ENCODE results near the gene NKD1.
"Not testable (repeated sequence)": the region's sequence is repeated elsewhere in the genome, so short reads cannot be mapped to it uniquely, and the experiment has no call there.

The NKD1 gene, protein sequence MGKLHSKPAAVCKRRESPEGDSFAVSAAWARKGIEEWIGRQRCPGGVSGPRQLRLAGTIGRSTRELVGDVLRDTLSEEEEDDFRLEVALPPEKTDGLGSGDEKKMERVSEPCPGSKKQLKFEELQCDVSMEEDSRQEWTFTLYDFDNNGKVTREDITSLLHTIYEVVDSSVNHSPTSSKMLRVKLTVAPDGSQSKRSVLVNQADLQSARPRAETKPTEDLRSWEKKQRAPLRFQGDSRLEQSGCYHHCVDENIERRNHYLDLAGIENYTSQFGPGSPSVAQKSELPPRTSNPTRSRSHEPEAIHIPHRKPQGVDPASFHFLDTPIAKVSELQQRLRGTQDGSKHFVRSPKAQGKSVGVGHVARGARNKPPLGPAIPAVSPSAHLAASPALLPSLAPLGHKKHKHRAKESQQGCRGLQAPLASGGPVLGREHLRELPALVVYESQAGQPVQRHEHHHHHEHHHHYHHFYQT
- 0.24 to 2.8 (median 0.56) reads per million in 18 experiments for total RNA-seq

DNA sequence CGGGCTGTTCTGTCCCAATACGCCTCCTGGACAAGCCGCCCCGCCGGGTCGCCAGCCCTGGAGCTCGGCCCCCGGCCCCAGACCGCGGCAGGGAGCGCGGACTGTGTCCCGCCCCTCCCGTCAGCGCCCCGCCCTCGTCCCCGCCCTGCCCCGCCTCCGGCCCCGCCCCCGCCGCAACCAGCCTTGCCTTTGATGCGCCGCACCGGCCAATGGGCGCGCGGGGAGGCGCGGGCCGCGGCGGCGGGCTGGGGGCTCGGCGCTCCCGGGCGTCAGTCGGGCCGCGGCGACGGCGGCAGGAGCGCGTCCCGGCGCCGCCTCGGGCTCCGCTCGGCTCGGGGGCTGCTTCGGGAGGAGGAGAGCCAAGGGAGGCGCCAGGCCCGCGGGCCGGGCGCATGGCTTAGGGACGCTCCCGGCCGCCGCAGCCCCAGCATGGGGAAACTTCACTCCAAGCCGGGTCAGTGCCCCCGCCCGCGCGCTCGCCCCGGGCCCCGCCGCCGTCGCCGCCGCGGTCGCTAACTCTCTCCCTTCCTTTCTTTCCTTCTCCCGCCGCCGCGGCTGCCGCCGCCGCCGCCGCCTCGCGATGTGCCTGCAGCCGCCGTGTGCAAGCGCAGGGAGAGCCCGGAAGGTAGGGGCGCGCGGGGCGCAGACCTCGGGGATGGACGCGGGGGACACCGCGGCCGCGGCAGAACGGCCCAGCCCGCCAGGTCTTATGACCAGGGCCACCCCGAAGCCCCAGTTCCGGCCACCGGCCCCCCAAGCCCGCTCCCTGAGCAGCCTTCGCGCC, at the start of gene NKD1:
Gene NKD1, plus strand, starts transcription at position 272 of the 784 bp plus-strand sequence. Its CDS starts 158 bp downstream, at position 430.
- DNase-seq, result peak; percentile 38 to 57

DNA sequence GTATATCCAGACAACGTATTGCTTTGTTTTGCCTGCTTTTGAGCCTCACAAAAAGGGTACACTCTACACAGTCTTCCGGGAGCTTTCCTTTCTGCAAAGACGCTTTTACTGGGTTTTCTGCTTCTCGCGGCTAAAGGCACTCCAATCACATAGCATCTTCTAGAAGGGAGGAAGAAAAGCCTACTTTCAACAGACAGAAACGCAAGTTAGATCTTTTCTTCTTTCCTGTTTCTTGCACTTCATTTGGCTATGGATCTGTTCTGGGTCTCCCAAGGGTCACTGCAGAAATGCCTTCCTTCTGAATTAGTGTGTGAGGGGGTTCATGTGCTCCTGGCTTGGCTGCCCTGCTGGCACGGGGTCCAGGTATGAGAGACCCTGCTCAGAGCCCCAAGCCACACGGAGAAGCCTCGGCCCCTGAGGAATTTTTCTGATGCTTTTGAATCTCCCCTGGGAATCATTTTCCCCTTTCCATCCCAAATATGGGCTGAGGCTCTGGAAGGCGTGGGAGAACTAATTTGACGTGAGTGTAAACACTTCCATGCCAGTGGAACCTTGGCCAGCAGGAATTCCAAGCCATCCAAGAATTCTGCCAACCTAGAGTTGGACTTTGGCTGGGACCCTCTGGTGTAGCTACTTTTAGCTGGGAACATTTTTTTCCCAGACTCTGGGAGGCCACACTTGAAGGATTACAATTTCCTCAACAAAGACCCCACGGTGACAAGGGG, 49.6 kb upstream of the NKD1 start:
- no peak for DNase-seq

DNA sequence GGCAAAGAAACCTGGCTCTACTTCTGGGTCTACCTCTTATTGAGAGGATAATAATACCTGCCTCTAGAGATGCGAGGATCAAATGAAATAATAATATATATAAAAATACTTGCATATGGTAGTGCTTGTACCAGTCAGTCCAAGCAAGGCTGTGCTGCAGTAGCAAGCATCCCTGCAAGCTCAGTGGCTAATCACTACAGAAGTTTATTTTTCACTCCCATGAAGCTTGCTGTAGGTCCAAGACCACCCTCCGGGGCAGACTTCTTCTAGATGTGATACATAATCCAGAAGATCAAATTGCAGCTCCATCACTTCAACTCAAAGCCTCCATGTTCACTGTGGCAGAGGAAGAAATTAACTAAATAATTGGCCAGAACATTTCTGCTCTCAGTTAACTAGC, 48.9 kb upstream of the NKD1 start:
- DNase-seq, result no peak

DNA sequence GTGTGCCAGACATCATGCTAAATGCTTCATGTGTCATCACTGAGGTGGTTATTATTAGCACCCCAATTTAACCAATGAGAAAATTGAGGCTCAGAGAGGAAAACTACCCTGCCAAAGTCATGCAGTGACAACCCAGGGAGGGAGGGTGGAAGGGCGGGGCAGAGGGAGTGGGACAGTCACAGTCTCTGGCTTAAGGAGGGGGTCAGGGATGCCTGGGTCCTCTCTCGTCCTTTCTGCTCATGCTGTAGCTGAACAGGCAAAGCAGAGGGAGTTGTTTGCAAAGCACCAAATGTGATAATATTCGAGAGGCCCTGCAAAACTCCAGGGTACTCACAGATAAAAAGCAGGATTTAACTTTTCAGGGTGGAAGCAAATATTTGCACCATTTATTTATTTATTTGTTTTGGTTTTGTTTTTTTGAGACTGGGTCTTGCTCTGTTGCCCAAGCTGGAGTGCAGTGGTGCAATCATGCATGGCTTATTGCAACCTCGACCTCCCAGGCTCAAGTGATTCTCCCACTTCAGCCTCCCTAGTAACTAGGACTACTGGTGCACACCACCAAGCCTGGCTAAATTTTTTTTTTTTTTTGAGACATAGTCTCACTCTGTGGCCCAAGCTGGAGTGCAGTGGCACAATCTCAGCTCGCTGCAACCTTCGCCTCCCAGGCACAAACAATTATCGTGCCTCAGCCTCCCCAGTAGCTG, 47.9 kb upstream of the NKD1 start:
- no peak for DNase-seq

DNA sequence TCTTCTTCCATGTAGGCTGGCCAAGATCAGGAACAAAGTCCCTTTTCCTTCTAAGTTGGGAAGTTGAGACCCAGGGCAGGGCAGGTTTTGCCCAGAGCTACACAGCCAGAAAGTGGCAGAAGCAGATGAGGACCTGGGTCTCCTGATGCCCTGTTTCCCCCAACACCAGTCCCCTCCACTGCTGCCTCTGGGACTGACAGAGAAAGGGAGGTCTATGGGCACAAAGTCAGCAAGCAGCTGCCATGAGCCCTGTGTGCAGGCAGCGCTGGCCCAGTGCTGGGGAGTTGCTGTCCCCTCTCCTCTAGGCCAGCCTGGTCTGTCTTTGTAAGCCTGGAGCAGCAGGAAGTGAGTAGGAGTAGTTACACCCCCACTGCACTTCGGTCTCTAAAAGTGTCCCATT, 46.9 kb upstream of the NKD1 start:
- DNase-seq, result no peak

DNA sequence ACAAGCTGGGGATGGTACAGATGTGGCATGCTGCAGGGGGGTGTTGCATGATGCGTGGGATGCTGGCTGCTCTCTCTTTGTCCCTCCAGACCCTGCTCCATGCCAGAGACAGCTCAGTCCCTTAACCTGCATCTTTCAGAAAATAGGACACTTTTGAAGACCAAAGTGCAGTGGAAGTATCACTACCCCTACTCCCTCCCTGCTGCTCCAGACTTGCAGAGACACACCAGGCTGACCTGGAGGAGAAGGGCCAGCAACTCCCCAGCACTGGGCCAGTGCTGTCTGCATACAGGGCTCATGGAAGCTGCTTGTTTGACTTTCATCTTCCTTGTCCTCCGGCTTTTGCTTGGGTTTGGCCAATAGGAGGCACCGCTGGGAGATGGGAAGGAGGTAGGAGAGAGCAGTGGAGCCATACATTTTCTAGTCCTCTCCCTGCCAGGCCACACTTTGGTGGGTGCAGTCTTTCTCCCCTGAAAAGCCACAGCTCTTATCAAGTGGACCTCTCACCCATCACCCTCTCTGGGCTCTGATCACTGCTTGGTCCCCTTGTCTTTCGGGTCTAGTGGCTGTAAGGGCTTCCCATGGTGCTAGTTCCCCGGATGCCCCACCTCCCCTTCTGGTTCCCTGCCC, 46.1 kb upstream of the NKD1 start:
- DNase-seq, result no peak

DNA sequence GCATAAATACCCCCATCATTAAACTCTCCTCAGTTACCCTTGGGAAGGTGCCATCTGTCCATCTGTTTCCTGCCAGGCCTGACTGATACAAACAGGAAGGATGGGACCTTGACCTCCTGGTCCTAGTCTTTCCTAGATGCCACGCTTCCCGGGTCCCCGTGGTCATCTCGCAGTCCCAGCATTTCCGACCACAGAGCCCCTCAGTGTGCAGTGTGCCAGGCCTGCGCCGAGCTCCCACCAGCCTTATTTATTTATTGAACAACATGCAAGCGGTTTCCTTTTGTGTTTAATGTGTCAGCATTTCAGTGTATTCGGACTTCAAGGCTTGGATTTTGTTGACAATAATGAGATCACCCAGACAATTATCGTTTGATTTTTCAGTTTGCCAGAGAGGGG, 45.6 kb upstream of the NKD1 start:
- no peak for DNase-seq

DNA sequence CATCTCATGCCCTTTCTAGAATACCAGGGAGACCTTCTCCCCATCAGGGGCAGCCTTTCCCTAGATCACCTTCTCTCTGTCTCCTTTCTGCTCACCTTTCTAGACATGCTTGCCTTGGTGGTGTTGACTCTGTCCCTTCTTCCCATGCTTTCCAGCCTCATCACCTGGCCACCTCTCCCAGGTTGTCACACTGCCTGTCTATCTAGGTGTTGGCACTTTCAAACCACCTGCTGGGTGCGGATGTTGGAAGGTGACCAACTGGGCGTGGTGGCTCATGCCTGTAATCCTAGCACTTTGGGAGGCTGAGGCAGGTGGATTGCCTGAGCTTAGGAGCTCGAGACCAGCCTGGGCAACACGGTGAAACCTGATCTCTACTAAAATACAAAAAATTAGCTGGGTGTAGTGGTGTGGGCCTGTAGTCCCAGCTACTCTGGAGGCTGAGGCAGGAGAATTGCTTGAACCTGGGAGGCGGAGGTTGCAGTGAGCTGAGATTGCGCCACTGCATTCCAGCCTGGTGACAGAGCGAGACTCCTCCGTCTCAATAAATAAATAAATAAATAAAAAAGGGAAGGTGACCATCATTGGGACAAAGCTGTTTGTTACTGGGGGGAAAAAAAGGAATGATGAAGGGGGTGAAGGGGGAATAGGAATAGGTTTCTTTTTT, 44.2 kb upstream of the NKD1 start:
- not testable (repeated sequence) for DNase-seq

DNA sequence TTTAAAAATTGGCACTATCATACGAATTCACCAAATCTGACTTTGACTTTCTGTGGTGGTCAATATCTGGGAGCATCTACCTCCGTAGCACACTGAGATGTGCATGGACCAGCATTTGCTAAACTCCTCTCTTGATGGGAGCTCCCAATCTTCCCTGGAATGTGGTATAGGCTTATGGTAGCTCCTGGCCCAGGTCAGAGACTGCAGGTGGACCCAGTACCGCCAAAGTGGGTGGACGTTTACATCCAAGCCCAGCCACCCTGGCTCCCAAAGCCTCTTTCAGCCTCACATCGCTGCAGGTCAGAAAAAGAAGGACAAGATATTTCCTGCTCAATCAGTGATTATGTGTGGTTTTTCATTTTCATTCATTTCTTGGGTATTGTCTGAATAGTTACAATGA, 43.1 kb upstream of the NKD1 start:
- DNase-seq, result no peak

DNA sequence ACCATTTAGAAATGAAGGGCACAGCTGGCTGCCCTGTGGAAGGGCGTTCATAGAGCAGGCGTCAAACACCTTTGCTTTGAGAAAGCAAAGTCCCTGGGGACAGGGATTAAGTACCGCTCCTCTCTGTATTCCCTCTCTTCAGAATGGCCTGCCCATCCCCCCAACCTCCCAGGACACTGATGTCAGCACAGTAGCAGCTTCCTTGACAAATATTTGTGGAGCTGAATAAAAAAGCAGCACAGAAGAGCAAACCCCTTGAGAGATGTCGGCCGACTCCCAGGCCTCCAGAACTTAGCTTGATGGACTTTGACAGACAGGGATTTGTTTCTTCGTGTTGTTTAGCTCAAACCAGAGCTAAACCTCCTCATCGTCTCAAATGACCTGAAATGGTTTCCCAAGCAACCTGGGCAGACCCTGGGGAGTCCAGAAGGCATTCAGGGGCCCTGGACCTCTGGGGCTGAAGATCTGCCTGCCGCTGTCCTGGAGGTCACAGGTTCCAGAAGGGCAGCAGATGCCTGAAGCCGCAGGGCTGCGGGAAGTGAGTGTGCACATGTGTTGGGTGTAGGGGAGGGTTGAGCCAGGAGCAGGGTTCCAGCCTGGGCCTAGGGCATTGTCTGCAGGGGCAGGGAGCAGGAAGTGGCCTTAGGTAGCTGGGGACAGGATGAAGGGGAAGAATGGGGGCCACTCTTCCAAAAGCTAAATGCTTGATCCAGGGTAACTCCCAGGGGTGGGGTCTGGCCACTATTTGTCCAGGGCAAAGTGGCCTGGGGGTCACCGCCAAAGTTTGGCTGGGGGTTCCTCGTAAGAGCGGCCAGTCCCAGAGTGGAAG, 42.3 kb upstream of the NKD1 start:
- no peak for DNase-seq

DNA sequence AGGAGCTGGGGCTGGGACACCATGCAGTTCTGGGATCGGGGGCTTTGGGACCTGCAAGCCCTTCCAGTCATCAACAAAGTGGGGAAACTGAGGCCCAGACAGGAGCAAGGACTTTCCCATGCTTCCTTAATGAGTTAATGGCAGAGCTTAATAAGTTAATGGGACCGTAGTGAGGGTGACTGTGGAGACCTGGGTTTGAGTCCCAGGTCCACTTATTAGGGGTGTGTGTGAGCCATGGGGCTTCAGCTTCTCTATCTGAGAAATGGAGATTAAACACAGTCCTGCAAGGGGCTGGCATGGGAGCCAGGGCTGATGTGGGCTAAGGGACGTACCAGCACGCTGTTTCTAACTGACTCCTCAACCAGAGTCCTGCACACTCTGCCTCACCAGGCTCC, 41.7 kb upstream of the NKD1 start:
- DNase-seq, result no peak

DNA sequence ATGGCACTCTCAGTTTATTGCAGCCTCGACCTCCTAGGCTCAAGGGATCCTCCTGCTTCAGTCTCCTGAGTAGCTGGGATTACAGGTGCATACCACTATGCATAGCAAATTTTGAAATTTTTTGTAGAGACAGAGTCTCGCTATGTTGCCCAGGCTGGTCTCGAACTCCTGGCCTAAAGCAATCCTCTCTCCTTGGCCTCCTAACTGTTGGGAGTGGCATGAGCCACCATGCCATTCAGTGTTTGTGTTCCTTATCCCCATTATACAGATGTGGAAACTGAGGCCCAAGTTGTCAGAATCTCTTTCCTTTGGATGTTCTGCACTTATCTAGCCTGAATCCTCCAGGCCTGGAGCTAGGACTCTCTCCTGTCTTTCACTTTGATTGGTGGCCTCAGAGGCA, 40.8 kb upstream of the NKD1 start:
- DNase-seq, result no peak

DNA sequence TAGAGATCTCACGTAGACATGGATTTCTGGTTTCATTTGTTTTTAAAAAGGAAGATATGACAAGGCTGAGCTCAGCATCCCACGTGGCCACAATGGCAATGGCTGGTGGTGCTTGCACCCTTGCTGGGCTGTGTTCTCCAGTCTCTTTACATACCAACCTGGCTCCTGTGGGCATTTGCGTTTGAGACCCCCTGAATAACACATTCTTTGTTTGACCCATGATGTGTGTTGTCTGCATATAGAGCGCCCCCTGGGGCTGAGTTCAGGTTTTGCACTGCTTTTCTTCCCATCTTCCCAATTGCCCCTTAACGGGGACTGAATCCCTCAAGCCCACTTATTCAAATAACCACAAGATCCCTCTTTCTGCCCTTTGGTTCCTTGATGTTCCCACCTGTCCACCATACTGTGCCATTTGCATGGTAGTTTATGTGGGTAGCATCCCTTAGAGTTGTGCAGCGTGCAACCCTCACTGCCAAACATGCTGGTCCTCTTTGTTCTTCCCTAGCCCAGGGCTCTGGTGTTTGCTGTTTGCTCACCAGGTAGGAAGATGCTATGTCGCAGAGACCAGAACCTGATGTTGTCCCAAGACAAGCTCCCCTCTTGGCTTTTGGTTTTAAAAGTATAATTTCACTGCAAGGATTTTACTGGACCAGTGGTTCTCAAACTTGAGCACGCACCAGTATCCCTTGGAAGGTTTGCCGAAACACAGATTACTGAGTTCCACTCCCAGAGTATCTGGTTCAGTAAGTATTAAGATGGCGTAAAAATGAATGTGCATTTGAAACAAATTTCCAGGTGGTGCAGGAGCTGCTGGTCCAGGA, 38.5 kb upstream of the NKD1 start:
- peak; percentile 5 to 15 for DNase-seq

DNA sequence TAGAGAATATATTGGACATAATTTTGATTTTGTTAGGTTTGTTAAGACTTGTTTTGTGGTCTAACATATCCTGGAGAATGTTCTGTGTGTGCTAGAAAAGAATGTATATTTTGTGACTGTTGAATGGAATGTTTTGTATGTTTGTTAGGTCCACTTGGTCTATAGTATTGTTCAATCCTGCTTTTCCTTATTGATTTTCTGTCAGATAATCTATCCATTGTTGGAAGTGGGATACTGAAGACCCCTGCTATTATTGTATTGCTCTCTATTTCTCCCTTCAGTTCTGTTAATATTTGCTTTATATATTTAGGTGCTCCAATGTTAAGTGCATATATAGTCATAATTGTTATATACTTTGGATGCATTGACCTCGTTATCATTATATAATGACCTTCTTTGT, 33.0 kb upstream of the NKD1 start:
- no peak for DNase-seq

DNA sequence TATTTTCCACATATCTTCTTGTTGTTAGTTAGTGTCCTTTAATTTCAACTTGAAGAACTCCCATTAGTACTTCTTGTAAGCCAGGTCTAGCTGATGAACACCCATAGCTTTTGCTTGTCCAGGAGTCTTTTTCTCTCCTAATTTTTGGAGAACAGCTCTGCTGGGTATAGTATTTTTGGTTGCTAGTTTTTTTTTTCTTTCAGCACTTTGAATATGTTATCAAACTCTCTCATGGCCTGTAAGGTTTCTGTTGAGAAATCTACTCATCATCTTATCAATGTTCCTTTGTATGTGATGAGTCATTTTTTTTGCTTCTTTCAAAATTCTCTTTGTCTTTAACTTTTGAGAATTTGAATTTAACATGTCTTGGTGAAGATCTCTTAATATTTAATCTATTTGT, 31.8 kb upstream of the NKD1 start:
- no peak for DNase-seq

DNA sequence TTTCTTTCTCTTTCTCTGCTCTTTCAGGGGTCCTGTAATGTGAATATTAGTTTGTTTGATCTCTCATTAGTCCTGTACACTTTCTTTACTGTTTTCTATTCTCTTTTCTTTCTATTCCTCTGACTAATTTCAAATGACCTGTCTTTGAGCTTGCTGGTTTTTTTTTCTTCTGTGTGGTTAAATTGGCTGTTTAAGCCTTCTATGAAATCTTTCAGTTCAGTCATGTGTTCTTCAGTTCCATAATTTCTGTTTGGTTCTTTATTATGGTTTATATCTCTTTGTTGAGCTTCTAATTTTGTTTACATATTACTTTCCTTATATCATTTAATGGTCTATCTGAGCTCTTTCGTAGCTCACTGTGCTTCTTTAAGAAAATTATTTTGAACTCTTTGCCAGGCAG, 31.3 kb upstream of the NKD1 start:
- DNase-seq, result no peak

DNA sequence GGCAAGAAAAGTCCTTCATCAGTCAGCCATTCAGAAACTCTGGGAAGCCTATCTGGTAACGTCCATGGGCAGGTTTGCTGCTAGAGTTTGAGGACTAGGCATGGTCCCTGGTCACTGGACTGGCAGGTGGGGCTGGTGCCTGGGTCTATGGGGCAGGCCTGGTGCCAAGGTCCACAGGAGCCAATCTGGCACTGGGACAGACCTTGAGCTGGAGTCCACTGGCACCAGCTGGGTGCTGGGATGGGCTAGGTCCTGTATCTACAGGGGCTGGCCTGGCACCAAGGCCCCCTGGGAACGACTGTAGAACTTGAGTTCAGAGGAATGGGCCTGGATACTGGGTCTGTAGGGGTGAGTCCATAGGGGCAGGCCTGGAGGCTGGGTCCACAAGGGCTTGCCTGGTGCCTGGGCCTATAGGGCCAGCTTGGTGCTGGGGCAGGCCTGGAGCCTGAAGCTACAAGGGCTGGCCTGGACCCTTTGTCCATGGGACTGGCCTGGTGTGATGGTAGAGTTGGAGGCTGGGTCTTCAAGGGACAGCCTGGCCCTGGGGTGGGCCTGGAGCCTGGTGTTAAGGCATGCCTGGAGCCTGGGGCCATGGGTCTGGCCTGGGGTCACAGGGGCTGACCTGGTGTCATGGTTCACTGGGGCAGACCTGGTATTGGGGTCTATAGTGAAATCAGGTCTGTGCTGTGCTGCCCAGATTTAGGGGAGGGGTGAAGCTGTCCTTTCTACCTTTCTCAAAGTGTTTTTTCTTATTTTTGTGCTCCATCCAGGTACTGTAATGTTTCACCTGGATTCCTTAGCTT, 30.5 kb upstream of the NKD1 start:
- no peak for DNase-seq

DNA sequence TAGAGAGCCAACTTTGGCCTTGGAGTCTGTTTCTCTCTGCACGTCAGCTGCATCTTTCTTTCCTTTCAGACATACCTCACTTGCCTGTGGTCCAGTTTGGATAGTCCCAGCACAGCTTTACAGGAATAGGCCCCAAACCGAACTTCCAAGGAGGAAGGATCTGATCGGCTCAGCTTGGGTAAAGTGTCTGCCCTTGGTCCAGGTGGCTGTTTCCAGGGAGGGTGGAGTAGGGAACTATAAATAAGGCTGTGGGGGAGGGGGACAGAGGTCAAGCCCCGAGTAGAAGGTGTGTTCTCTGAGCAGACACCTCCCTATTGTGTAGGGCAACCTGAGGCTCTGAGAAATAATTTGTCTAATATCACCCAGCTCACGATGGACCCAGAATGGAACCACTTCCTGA, 29.2 kb upstream of the NKD1 start:
- DNase-seq, result no peak

DNA sequence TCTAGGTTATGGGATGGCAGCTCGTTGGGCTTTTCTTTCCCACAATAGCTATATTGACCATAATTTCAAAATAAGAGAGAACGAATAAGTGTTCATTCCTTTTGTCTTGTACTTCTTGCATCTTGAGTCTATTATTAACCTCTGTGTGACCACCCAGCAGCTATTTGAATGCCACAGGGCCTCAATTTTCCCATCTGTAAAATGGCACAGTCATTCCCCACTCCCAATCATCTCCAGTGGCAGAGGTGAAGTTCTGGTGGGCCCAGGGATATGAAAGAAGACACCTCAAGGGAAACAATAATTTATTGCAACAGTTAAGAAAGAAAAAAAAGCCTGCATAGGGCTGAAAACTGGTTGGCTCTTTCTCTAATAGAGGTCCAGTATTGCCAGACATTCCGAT, 28.6 kb upstream of the NKD1 start:
- no peak for DNase-seq

All from inflammatory macrophage (primary cell).